OCI-LY3 (cell line): ENCODE results near the gene GDPD5.

ENCODE experiments used
- CTCF ChIP-seq: fragments of 200-600, 300-600 bp; sonication (generic); IDR thresholded peaks from 2 replicates; pipeline ENCODE4 v1.5.1; 2014; ENCODE audit warnings: antibody characterized with exemption, low read length, low read depth
- EZH2phosphoT487 ChIP-seq: fragments of 200-600 bp; shearing (Covaris generic); IDR thresholded peaks from 2 replicates; pipeline ENCODE4 v1.6.1; 2018; ENCODE audit warnings: antibody characterized with exemption, mixed run types, low read depth

- TF ChIP-seq CTCF (no peak), EZH2phosphoT487 (no peak)
Observed at GRCh38 chr11:75500742-75501141, 25.0 kb downstream of the GDPD5 start.
